HG02588 (cell line): ENCODE data around the gene MSI2.

Source experiments
- ATAC-seq: cut with Tn5 transposase; IDR thresholded peaks from one replicate; pipeline ENCODE4 v1.9.1; 2021; ENCODE audit warnings: mild to moderate bottlenecking, moderate library complexity; ENCODE audit not compliant: unreplicated experiment

The MSI2 gene

GRCh38 chr17:57531648-57532504 lies 275.6 kb downstream of the MSI2 start:
- ATAC-seq, result no peak

GRCh38 chr17:57532556-57532955 lies 276.2 kb downstream of the MSI2 start:
- no peak for ATAC-seq

GRCh38 chr17:57532966-57533365 lies 276.6 kb downstream of the MSI2 start:
- ATAC-seq, result no peak

- ATAC-seq, result no peak
Measured at GRCh38 chr17:57533684-57534305, 277.5 kb downstream of the MSI2 start.

- ATAC-seq, result no peak
Measured at GRCh38 chr17:57534863-57535248, 278.5 kb downstream of the MSI2 start.

GRCh38 chr17:57535249-57535966 lies 279.1 kb downstream of the MSI2 start:
- no peak for ATAC-seq

GRCh38 chr17:57536289-57536688 lies 280.0 kb downstream of the MSI2 start:
- ATAC-seq, result no peak

GRCh38 chr17:57536789-57537523 lies 280.6 kb downstream of the MSI2 start:
- ATAC-seq, result no peak

- ATAC-seq, result no peak
Measured at GRCh38 chr17:57537524-57538410, 281.4 kb downstream of the MSI2 start.

GRCh38 chr17:57538736-57539456 lies 282.6 kb downstream of the MSI2 start:
- ATAC-seq, result no peak

GRCh38 chr17:57539529-57540301 lies 283.4 kb downstream of the MSI2 start:
- ATAC-seq, result no peak

GRCh38 chr17:57540596-57540995 lies 284.3 kb downstream of the MSI2 start:
- no peak for ATAC-seq

GRCh38 chr17:57541049-57541448 lies 284.7 kb downstream of the MSI2 start:
- ATAC-seq, result no peak

GRCh38 chr17:57541472-57542394 lies 285.4 kb downstream of the MSI2 start:
- no peak for ATAC-seq

GRCh38 chr17:57542510-57542909 lies 286.2 kb downstream of the MSI2 start:
- ATAC-seq, result no peak

- no peak for ATAC-seq
Measured at GRCh38 chr17:57543230-57543629, 286.9 kb downstream of the MSI2 start.

- no peak for ATAC-seq
Measured at GRCh38 chr17:57544401-57544800, 288.1 kb downstream of the MSI2 start.
